Thyroid gland (tissue), 4 donors: Measurements from ENCODE around the gene ZNF580. TPM values are rescaled to one million over a fixed set of nuclear protein-coding genes. Genes with fewer than 3 reads are reported as not detected.

Experiments used
- DNase-seq, 2 donors: peaks; one replicate each; pipeline ENCODE4 v3.0.0-alpha.2; 2019
- H3K27ac ChIP-seq, 3 donors: fragments of 200-600 bp; sonication (generic); 1 replicate in 2 of 3; 2 replicates in 1 of 3; pipeline ENCODE4 v1.5.1; 2016 to 2019; ENCODE audit warnings: mild to moderate bottlenecking in 1 of 3, moderate library complexity in 1 of 3
- H3K27me3 ChIP-seq: fragments of 200-600 bp; sonication (generic); one replicate; pipeline ENCODE4 v1.5.1; 2019
- H3K36me3 ChIP-seq, 2 donors: fragments of 200-600 bp; sonication (generic); one replicate each; pipeline ENCODE4 v1.5.1; 2016 to 2019
- H3K4me1 ChIP-seq, 2 donors: fragments of 200-600 bp; sonication (generic); one replicate each; pipeline ENCODE4 v1.5.1; 2017 to 2019
- H3K4me3 ChIP-seq, 3 donors: fragments of 200-600 bp; sonication (generic); replicated peaks in 1 of 3; 1 replicate in 2 of 3; 2 replicates in 1 of 3; pipeline ENCODE4 v1.5.1; 2016; ENCODE audit warnings: mild to moderate bottlenecking in 1 of 3
- H3K9me3 ChIP-seq: fragments of 200-600 bp; sonication (generic); one replicate; pipeline ENCODE4 v1.5.1; 2017
- CTCF ChIP-seq, 6 experiments: fragments of 200-600 bp in 3 of 6; fragments of 450-650 bp in 3 of 6; sonication (generic) in 3 of 6; IDR thresholded peaks; one replicate each; pipeline ENCODE4 v1.5.1; 2016 to 2019; ENCODE audit warnings: antibody characterized with exemption in 6 of 6, mild to moderate bottlenecking in 2 of 6, inconsistent platforms in 1 of 6, moderate library complexity in 1 of 6
- POLR2A ChIP-seq, 2 donors: fragments of 450-650 bp; IDR thresholded peaks; one replicate each; pipeline ENCODE4 v1.6.1; 2017; ENCODE audit warnings: antibody characterized with exemption in 2 of 2, mild to moderate bottlenecking in 2 of 2, moderate library complexity in 1 of 2
- WGBS, 2 donors: methylation state at CpG; one replicate each; pipeline ENCODE4 v1.1.5; 2017; 5-methylcytosine and 5-hydroxymethylcytosine counted together
- intact Hi-C: fragments of 100-400 bp; cut with DNase I; formaldehyde crosslinking; loops from one replicate; pipeline ENCODE4 v1.15.1; 2023
- total RNA-seq, 4 donors: library from RNA; depleted of rRNA; stranded (reverse); fragments of >200 nt; gene quantifications; one replicate each; pipeline ENCODE4 v1.2.3, GENCODE V29; 2016

ZNF580 gene
- total RNA-seq, result 10 to 100 TPM; 29.9 to 61.1 (median 44.8) TPM

- Histone ChIP-seq H3K36me3 (peaks cover 0 to 5% of the 10 kb centered on the region in 2 donors), H3K9me3 (no peaks in the 10 kb centered on the region), H3K27ac (peak within 1 kb of the TSS; percentile 86 to 96 (median 91)), H3K4me1 (peaks cover 39 to 54% of the 10 kb centered on the region in 2 donors), H3K27me3 (no peaks in the 10 kb centered on the region), H3K4me3 (peak within 1 kb of the TSS; percentile 40 to 84 (median 61))
- WGBS, 2 donors, result 0% methylated on average over 38 to 39 of the region's 89 CpGs
- TF ChIP-seq POLR2A (IDR thresholded peaks at IDR 0.05) (peak in 1 of 2 donors; percentile 29), CTCF (IDR thresholded peaks at IDR 0.05) (no peak)
- intact Hi-C loops, result no loop called here
- peak; percentile 80 to 84 for DNase-seq
These were observed at the start of gene ZNF580 for GRCh38 chr19:55640577-55641425. TSS of gene ZNF580 (plus strand) at chr19:55641002. CDS start at chr19:55642509, 1,507 bp downstream.

- 83 to 85% methylated on average over 10 of the region's 10 CpGs for WGBS, 2 donors
- no peak for DNase-seq
- Histone ChIP-seq H3K9me3 (no peaks in the 10 kb centered on the region), H3K27ac (no peak overlapping the region), H3K36me3 (peaks cover 11 to 15% of the 10 kb centered on the region in 2 donors), H3K4me1 (peaks cover 4 to 13% of the 10 kb centered on the region in 2 donors), H3K4me3 (no peak overlapping the region), H3K27me3 (no peaks in the 10 kb centered on the region)
- intact Hi-C loops, result no loop called here
- TF ChIP-seq CTCF (IDR thresholded peaks at IDR 0.05) (no peak), POLR2A (IDR thresholded peaks at IDR 0.05) (no peak)
These were observed 49.2 kb upstream of the ZNF580 start for GRCh38 chr19:55591555-55591954.

GRCh38 chr19:55592391-55593090 is 48.3 kb upstream of the ZNF580 start:
- Histone ChIP-seq H3K9me3 (no peaks in the 10 kb centered on the region), H3K27ac (no peak overlapping the region), H3K4me3 (no peak overlapping the region), H3K27me3 (no peaks in the 10 kb centered on the region), H3K4me1 (peaks cover 0 to 3% of the 10 kb centered on the region in 2 donors), H3K36me3 (peaks cover 11 to 19% of the 10 kb centered on the region in 2 donors)
- 90 to 100% methylated on average over 7 to 49 of the region's 73 CpGs for WGBS, 2 donors
- TF ChIP-seq POLR2A (IDR thresholded peaks at IDR 0.05) (no peak), CTCF (IDR thresholded peaks at IDR 0.05) (no peak)
- intact Hi-C loops, result no loop called here
- DNase-seq, result no peak

GRCh38 chr19:55593096-55593772 is 47.6 kb upstream of the ZNF580 start:
- Histone ChIP-seq H3K27ac (no peak overlapping the region), H3K4me3 (no peak overlapping the region), H3K36me3 (peaks cover 11 to 19% of the 10 kb centered on the region in 2 donors), H3K4me1 (no peaks in the 10 kb centered on the region), H3K27me3 (no peaks in the 10 kb centered on the region), H3K9me3 (no peaks in the 10 kb centered on the region)
- intact Hi-C loops, result no loop called here
- 91 to 95% methylated on average over 8 to 13 of the region's 68 CpGs for WGBS, 2 donors
- no peak for DNase-seq
- no peak for TF ChIP-seq CTCF (IDR thresholded peaks at IDR 0.05)
- TF ChIP-seq POLR2A (IDR thresholded peaks at IDR 0.05), result no peak
